Hypothalamus (tissue), 51 donors: ENCODE data around the gene GPR89B.
A peak's percentile ranks its signal among the peaks of the same experiment; 100 is the strongest.
"Not testable (repeated sequence)": the region's sequence is repeated elsewhere in the genome, so short reads cannot be mapped to it uniquely, and the experiment has no call there.

Experiments
- DNase-seq, 51 donors: peaks; one replicate each; lab custom pipeline; 2025; lab: John Stamatoyannopoulos, UW

The GPR89B gene

GRCh38 chr1:148014289-148015200 lies 86.3 kb downstream of the GPR89B start:
- DNase-seq = not testable (repeated sequence)

GRCh38 chr1:148024918-148025317 lies 96.7 kb downstream of the GPR89B start:
- DNase-seq = not testable (repeated sequence)

- DNase-seq = not testable (repeated sequence)
Measured at GRCh38 chr1:148027004-148027403, 98.8 kb downstream of the GPR89B start.

- not testable (repeated sequence) for DNase-seq
Measured at GRCh38 chr1:148032247-148032646, 104.0 kb downstream of the GPR89B start.

- not testable (repeated sequence) for DNase-seq
Measured at GRCh38 chr1:148032690-148033089, 104.5 kb downstream of the GPR89B start.

GRCh38 chr1:148033147-148033546 lies 104.9 kb downstream of the GPR89B start:
- not testable (repeated sequence) for DNase-seq

GRCh38 chr1:148037850-148038461 lies 109.7 kb downstream of the GPR89B start:
- DNase-seq = not testable (repeated sequence)

- DNase-seq = peak in 15 of 51 donors; percentile 4 to 72 (median 45)
Measured at GRCh38 chr1:148038462-148039333, 110.5 kb downstream of the GPR89B start.
